ENCODE results near the gene CREBBP.

Gene CREBBP

DNA sequence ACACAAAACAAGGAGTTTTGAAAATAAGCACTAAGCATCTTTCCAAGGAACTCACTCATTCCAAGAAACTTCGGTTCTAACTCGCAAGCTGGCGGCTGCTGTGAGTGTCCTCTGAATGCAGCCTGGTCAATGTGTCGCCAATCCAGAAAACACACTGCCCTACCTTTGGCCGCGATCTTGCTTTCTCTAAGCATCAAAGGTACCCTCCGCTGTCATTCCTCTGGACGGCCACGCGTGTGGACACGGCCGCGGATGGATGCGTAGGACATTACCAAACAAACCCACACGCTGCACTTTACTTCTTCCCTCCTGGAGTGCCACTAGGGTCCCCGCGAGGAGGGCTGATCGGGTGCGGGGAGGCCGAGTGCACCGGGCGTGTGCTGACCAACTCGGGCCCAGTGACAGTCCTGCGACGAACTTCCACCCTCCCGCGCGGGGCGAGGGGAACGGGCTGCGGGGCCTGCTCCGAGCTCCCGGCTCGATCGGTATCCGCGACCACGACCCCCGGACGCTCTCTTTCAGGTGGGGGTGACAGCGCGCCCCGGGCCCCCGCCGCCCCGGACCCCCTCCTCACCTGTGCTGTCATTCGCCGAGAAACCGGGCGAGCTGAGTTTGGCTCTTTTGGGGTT lies 1.1 kb downstream of the CREBBP start:
- DNase-seq, result peak; percentile 18

DNA sequence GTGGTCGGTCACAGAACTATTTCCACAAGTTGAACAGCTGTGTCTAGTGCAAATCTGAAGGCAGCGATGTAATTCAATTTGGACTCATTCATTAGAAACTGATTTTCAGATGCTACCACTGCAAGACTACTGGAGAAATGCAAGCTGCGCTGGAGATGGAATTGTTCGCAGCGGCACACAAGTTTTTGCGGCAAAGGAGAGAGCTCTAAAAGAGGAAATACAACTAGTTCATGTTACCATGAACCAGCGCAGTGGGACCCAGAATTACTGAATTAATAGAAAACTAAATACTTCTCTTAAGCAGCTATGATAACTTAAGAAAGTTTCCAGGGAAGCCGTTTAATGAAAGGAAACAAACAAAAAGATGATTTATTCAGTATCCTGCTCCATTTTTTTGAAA lies 1.9 kb downstream of the CREBBP start:
- no peak for DNase-seq

DNA sequence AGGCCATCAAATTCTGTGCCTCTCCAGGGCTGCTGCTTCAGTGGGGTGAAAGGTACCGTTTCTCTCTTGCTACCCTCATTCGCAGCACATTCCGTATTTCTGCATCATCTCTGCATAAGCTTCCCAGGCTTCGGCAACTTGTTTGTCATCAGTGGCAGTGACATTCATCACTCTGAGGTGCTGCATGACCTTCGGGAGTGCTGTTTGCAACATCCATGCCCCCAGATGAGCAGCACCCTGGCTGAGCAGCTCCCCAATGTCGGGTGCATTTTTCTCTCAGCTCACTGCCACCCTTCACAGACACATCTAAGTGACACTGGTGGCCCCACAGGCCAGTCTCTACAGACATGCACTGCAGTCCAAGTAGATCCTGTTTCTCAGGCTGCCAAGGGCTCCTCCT lies 3.8 kb downstream of the CREBBP start:
- no peak for DNase-seq

- no peak for DNase-seq
Observed at GRCh38 chr16:3876160-3876559, 4.4 kb downstream of the CREBBP start.

DNA sequence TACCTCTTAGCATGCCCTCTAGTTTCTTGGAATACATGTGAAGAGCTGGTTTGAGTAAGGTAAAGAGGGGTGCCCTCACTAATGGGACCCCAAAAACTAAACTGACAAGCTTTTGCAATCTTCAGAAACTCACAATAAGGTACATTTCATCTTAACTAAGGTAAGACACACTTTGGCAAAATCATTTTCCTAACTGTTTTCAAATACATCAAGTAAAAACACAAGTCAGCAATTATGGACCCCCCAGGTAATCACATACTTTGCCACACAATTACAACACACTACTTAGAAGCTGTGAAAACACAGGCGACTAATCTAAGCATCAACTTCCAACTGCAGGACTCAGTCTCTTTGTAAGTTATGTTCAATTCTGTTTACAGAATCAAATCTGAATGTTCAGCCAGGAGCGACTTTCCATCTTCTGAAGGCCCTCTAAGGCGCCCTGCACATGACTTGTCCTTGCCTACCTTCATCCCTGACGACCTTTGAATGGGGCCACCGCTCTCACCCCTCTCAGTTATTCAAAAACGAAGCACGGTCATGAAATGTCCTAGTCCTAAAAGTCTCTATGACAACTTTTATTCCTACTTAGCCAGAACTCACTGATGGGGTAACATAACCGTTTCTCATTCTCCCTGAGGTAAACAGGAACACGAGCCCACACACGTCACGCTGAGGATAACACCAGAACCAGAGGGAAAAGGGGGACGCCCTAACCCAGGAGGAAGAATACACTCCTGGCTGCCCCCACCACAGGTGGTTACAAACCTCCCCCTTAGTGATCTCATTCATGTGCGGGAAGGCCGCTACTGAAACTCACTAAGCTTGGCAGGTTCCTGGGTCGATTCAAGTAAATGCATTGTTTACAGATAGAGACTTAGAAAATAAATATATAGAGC lies 5.5 kb downstream of the CREBBP start:
- DNase-seq, result no peak

DNA sequence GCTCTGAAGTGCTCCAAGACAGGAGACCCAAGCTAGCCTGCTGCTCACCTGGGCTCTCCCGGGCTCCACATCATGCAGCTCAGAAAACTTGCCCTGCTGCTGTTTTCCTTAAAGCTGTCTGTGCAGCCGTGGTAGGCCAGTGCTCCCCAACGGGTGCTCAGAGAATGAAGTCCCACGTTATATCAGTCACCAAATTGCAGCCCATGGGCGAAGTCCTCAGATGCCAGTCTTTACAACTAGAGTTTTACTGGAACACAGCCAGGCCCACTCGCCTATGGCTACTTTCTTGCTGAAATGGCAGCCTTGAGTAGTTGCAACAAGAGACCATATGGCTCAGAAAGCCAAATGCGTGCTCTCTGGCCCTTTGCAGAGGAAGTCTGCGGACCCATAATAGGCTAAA lies 6.3 kb downstream of the CREBBP start:
- DNase-seq, result no peak

GRCh38 chr16:3873482-3874173 lies 6.9 kb downstream of the CREBBP start:
- no peak for DNase-seq

GRCh38 chr16:3872216-3872895 lies 8.2 kb downstream of the CREBBP start:
- no peak for DNase-seq

DNA sequence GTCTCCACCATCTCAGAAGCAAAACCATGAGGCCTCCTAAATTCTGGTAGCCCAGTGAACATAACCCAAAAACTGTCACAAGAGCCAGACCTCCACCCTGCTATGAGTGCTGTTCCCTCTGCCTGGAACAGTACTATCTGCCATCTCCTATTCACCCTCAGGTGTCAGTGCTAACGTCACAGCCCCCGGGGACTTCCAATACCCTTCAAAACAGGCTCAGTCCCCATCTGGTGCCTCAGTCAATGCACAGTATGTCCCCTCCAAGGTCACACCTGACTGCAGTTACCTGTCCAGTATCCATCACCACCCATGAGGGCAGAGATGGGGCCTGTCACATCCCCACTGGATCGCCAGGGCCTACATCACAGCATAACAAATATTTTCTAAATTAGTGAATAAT lies 11.5 kb downstream of the CREBBP start:
- no peak for DNase-seq

DNA sequence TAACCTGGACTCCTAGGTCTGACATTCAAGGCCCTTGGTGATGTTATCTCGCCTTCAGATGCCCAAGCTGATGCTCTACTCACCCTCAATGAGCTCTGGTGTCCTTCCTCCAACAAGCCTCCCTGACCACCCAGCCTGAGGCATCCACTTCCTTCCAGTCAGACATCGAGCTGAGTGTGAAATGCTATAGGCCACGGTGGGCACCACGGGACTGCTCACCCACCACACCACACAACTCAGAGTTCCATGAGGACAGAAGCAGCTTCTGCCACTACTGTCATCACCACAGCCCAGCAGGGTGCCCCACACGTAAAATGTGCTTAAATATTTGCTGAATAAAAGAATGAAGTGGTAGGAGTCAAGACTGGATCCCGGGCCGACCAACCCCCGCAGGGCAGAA lies 12.0 kb downstream of the CREBBP start:
- DNase-seq, result no peak

DNA sequence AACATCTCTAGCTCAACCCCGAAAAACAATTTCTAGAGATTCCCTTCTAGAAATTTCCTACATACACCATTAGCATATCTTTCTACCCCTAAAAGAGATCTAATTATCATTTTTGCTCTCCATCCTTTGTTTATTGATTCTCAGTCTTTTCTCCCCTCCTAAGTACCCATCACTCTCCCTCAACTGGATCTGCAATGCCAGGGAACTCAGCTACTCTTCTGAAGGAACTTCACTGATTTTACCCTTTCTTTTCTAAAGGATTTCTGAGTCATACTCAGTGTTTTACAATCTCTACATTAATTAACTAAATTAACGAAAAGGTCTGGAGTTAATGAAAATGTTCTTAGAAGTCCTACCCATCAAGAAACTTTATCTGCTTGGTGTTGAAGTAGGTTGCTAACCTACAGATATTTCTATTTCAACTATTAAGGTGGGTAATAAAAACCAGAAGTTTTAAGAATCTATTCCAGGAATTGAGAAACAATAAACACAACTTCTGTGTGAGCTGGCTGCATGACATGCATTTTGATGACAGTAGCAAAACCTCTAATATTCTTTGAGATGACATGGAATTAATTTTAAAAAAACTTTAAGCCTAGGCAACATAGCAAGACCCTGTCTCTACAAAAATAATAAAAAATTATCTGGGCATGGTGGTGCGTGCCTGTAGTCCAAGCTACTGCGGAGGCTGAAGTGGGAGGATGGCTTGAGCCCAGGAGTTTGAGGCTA lies 13.6 kb downstream of the CREBBP start:
- DNase-seq, result no peak

GRCh38 chr16:3865241-3865640 lies 15.3 kb downstream of the CREBBP start:
- DNase-seq, result no peak

- no peak for DNase-seq
Observed at GRCh38 chr16:3864562-3864961, 16.0 kb downstream of the CREBBP start.

DNA sequence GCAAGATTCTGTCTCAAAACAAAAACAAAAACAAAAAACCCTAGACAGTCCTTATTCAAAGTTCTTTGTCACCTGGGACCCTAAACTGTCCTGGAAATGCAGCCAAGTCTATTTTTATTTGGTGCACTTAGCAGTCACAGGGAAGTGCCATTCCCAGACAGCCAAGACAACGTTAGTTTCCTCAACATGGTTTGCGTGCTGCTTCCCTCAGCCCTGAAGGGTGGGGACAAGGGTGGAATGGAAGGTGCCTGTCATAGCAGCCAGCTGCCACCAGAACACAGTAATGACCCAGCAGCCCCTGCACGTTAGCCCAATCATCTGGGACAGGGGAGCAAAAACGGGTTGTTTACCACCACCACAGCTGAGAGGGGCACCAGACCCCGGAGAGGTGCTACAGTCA lies 16.9 kb downstream of the CREBBP start:
- no peak for DNase-seq

DNA sequence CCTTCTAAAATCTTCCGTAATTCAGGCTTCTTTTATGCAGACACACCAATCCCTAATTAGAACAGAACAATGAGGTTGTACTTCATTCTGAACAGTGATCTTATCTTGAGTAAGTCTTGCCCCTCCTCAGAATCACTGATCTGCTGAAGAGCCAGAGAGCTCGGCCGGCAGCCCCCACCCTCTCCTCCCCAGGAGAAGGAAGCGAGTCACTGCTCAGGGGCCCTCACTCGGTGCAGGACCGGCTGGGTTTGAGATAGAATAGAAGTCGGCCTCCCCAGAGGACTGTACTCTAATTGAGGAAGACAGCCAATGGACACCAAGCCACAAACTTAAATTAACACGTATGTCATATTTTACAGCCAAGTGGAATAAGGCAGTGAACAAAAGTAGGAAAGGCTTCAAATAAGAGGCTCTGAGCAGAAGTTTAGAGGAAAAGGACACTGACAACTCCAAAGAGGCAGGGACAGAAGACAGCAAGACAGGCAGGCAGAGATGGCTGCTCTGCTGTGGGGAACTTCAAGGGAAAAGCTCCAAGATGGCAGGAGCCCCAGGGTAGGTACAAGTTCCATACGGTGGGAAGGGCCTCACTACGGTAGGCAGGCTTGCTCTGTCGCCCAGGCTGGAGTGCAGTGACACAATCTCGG lies 18.6 kb downstream of the CREBBP start:
- DNase-seq, result no peak

- no peak for DNase-seq
Observed at GRCh38 chr16:3859889-3860288, 20.6 kb downstream of the CREBBP start.

DNA sequence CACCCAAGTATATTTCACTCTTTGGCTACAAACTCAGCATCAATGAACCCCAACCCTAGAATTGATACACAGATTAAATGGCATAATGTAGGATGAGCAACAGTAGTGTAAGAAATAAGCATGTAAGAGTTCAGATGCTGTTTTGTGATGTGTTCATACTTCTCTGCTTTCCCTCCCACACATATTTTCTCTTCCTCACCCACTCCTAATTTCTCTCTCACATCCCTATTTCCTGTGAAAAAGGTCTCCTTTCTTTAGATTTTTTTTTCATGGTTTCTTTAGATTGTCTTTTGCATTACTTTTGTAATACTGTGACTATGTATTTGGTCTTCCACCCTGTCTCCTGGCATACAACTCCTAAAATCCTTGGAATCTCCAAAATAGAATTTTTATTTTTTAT lies 21.7 kb downstream of the CREBBP start:
- DNase-seq, result no peak

DNA sequence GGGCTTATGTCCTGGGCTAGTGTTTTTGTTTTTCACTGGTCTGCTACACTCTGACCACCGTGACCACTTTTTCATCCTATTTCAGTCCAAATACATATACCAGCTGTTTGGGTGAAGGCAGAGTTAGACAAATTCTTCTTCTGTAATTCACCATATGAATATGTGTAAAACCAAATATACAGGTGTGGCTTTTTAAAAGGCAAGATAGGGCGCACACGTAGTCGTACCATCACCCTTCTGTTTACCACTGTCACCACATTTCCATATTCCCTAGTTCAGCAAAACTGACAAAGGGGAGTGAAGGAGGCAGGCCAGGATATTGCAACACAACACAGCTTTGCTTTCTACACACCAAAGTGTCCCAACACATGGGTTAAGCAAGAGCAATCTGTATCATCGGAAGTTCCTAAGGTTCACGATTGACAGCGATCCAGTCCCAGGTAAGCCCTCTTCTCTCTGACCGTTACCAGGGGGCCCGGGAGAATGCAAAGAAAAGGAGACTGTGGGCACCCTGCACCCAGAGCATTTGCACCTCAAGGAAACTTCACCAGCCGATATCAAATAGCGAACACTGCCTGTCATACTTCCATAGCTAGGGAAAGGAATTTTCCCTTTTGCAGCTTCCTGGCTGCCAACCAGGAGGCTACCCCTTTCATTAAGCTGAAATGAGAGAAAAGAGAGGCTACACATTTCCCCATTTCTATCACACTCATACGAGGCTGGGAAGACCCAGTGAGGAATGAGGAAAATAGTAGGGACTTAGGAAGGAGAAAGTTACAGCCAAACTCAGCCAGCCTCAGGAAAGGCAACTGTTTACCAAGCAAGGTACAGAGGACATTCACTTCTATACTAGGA lies 23.1 kb downstream of the CREBBP start:
- DNase-seq, result no peak

DNA sequence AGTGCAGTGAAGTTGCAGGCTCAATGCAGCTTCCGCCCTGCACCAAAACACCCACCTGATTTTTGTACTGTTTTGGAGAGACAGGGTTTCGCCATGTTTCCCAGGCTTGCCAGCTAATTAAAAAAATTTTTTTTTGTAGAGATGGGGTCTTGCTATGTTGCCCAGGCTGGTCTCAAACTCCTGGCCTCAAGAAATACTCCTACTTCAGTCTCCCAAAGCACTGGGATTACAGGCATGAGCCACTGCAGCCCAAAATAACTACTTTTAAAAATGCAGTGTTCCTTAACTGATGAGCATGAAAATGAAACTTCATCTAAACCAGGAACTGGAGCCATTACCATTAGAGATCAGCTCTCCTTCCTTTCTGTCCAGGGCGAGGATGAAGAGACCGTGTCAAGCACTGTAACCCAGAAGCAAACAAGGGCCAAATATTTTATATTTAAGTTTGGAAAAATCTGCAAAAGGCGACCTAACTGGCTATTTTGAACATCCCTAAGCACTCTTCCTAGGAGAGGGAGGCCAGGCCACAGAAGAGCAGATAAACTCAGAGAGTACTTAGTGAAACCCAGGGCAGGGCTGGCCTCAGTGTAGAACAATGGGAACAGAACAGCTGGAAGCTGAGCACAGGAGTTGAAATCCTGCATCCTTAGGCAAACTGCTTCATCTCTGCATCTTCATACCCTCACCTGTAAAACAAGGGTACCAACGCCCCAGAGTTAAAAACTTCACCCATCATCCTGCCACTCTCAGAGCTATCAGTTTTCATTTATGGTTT lies 24.0 kb downstream of the CREBBP start:
- no peak for DNase-seq
